Chondrocyte (in vitro differentiated cells): ENCODE data around the gene HTR2B. TPM values are rescaled to one million over a fixed set of nuclear protein-coding genes. Genes with fewer than 3 reads are reported as not detected.
A peak's percentile ranks its signal among the peaks of the same experiment; 100 is the strongest.

Source experiments
- DNase-seq: peaks from one replicate; pipeline ENCODE4 v3.0.0; 2021; ENCODE audit warnings: mixed read lengths, low spot score
- H3K27ac Mint-ChIP-seq: one replicate; pipeline ENCODE4 v1.8.0; 2021; ENCODE audit warnings: mild to moderate bottlenecking, moderate library complexity, mixed read lengths; ENCODE audit not compliant: unreplicated experiment
- H3K27me3 Mint-ChIP-seq: 2 replicates; pipeline ENCODE4 v1.8.0; 2021; ENCODE audit warnings: low read depth, mixed read lengths
- H3K36me3 Mint-ChIP-seq: 2 replicates; pipeline ENCODE4 v1.8.0; 2021; ENCODE audit warnings: low read depth, mixed read lengths
- H3K4me1 Mint-ChIP-seq: 2 replicates; pipeline ENCODE4 v1.8.0; 2021; ENCODE audit warnings: low read depth, mild to moderate bottlenecking, mixed read lengths
- H3K4me3 Mint-ChIP-seq: one replicate; pipeline ENCODE4 v1.8.0; 2021; ENCODE audit warnings: mild to moderate bottlenecking, moderate library complexity, mixed read lengths; ENCODE audit not compliant: unreplicated experiment
- H3K9me3 Mint-ChIP-seq: 2 replicates; pipeline ENCODE4 v1.8.0; 2021; ENCODE audit warnings: low read depth, mixed read lengths
- total RNA-seq: library from RNA; stranded (reverse); gene quantifications from 3 replicates; pipeline ENCODE4 v1.2.1, GENCODE V29; 2021
- TF ChIP-seq, protein P1 (sequence below): fragments of 200-600 bp; sonication (generic); IDR thresholded peaks from 2 replicates; pipeline ENCODE4 v1.5.0; 2021; ENCODE audit warnings: antibody characterized with exemption, mild to moderate bottlenecking, moderate library complexity

HTR2B gene
- total RNA-seq, 1 donor from 2014 or later = 0.85 TPM

DNA sequence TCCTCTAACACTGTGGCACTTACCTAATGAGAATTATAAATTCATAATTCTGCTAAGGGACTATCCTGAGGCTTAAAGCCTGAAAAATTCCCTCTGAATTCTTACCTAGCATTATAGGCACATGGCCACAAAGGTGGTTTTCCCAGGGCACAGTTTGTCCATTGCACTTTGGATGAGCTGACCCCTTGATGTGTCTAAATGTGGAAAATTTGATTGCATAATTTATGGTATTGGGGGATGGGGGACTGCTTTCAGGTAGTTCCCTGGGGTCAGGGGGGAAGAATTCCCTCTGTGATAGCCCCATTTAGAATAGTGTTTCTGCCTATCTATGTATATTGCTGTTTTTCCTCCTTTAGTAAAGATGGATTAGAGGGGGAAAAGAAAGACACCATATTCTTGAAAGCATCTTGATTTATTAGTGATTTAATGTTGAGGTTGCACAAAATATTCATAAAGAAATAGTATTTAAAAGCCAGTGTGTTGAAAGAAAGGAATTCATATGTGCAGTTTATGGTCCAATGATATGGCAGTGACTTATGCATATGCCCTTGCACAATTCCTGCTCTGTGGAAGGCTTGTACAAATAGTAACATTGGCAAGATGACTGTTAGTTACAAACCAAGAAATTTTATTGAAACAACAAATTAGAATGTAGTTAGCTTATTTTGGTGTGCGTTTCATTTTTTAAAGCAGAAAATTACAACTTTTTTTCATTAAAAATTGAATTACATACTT, 8.7 kb upstream of the HTR2B start:
- H3K27ac Mint-ChIP-seq = no peak overlapping the region
- H3K36me3 Mint-ChIP-seq = no peaks in the 10 kb centered on the region
- no peaks in the 10 kb centered on the region for H3K9me3 Mint-ChIP-seq
- H3K4me3 Mint-ChIP-seq = no peak overlapping the region
- peaks cover 82% of the 10 kb centered on the region for H3K4me1 Mint-ChIP-seq
- H3K27me3 Mint-ChIP-seq = no peaks in the 10 kb centered on the region
- TF ChIP-seq, protein P1, sequence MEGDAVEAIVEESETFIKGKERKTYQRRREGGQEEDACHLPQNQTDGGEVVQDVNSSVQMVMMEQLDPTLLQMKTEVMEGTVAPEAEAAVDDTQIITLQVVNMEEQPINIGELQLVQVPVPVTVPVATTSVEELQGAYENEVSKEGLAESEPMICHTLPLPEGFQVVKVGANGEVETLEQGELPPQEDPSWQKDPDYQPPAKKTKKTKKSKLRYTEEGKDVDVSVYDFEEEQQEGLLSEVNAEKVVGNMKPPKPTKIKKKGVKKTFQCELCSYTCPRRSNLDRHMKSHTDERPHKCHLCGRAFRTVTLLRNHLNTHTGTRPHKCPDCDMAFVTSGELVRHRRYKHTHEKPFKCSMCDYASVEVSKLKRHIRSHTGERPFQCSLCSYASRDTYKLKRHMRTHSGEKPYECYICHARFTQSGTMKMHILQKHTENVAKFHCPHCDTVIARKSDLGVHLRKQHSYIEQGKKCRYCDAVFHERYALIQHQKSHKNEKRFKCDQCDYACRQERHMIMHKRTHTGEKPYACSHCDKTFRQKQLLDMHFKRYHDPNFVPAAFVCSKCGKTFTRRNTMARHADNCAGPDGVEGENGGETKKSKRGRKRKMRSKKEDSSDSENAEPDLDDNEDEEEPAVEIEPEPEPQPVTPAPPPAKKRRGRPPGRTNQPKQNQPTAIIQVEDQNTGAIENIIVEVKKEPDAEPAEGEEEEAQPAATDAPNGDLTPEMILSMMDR = no peak
- no peak for DNase-seq

DNA sequence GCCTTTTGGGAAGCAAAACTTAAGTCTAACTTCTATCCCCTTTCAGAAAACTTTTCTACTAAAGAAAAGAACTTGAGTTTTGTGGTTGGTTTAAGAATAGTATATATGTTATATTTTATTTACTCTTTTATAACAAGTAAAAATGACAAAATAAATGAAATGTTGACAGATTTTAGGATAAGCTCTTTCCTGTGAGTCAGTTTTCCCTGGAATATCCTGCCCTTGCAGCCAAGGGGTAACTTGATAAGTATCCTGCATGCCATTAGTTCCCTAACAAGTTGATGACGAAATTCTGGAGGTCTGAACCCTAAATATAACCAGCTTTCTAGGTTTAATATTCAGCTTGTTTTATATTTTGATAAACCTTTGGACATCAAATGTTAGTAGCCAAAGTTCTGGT, 7.3 kb upstream of the HTR2B start:
- Mint-ChIP-seq H3K36me3 (no peaks in the 10 kb centered on the region), H3K27me3 (no peaks in the 10 kb centered on the region), H3K9me3 (no peaks in the 10 kb centered on the region), H3K4me1 (peaks cover 79% of the 10 kb centered on the region), H3K4me3 (no peak overlapping the region), H3K27ac (peak overlapping the region; percentile 46)
- no peak for DNase-seq
- TF ChIP-seq, protein P1 = no peak

DNA sequence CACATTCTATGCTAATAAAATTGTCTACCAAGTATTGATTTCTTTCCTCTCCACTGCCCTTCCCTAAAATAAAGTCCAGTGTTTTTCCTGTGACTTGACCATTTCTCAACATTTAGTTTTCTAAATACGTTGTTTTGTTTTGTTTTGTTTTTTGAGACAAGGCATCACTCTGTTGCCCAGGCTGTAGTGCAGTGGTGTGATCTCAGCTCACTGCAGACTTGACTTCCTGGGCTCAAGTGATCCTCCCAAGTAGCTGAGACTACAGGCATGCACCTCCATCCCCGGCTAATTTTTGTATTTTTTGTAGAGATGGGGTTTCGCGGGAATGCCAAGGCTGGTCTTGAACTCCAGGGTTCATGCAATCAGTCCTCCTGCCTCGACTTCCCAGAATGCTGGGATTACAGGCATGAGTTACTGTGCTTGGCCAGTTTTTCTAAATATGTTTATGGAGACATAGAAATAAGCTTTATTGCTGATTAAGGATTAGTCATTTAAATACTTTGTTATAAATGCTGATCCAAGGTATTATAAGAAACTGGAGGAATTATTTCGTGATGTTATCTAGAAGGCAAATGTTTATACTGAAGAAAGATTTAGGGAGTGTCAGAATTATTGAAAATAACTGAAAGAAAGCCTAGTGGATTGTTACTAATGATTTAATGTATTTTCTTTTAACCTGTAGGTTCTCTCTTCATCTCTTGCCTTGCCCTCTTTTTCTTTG, 5.7 kb upstream of the HTR2B start:
- TF ChIP-seq, protein P1 = no peak
- Mint-ChIP-seq H3K36me3 (no peaks in the 10 kb centered on the region), H3K27me3 (no peaks in the 10 kb centered on the region), H3K27ac (peak overlapping the region; percentile 72), H3K4me1 (peaks cover 70% of the 10 kb centered on the region), H3K9me3 (no peaks in the 10 kb centered on the region), H3K4me3 (no peak overlapping the region)
- no peak for DNase-seq

DNA sequence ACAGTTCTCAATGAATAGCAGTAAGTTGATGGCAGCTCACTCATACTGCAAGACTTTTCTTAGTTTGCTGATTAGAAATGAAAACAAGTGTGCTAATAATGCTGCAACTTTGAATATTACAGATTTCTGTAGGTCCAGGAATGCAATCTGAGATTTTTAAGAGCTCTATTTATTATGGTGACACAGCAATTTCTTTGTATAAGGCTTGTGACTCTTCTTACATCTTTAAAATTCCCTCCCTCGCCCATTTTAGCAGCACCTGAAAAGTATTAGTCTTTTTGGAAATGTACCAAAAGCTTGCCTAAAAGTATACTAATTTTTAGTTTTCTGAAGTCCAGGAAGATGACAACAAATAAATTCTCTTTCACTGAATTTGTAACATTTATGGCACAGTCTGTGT, 4.4 kb upstream of the HTR2B start:
- H3K9me3 Mint-ChIP-seq = no peaks in the 10 kb centered on the region
- H3K4me3 Mint-ChIP-seq = no peak overlapping the region
- no peak for DNase-seq
- peak overlapping the region; percentile 76 for H3K27ac Mint-ChIP-seq
- TF ChIP-seq, protein P1 = no peak
- H3K36me3 Mint-ChIP-seq = no peaks in the 10 kb centered on the region
- no peaks in the 10 kb centered on the region for H3K27me3 Mint-ChIP-seq
- peaks cover 68% of the 10 kb centered on the region for H3K4me1 Mint-ChIP-seq

DNA sequence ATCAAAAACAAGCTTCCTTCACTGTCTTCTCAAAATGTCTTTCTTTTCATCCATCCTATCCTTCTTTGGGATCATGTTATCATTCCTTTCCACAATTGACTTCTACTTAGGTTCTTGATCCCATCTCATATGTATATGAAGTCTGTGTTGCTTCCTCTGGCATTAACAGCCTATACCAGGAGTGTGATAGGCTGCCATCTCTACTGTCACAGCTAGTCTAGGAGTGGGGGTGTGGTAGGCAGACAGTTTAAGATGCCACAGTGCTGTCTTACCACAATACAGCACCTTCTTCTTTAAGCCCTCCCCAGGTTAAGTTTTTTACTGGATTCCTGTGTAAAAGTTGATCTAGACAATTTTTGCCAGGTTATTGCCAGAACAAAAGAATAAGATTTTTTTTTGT, 3.7 kb upstream of the HTR2B start:
- no peak overlapping the region for H3K4me3 Mint-ChIP-seq
- H3K4me1 Mint-ChIP-seq = peaks cover 68% of the 10 kb centered on the region
- H3K9me3 Mint-ChIP-seq = no peaks in the 10 kb centered on the region
- H3K27ac Mint-ChIP-seq = peak overlapping the region; percentile 0
- no peaks in the 10 kb centered on the region for H3K27me3 Mint-ChIP-seq
- TF ChIP-seq, protein P1 = no peak
- DNase-seq = no peak
- H3K36me3 Mint-ChIP-seq = no peaks in the 10 kb centered on the region
